HepG2 (cell line): ENCODE results near the gene CHST4. TPM values are rescaled to one million over a fixed set of nuclear protein-coding genes. Genes with fewer than 3 reads are reported as not detected.
A peak's percentile ranks its signal among the peaks of the same experiment; 100 is the strongest.

ENCODE experiments used
- DNMT3B ChIP-seq: conservative IDR thresholded peaks from 2 replicates; pipeline ENCODE4 v1.6.1; 2016; ENCODE audit warnings: missing biosample characterization, control low read depth
- DPF2 ChIP-seq: sonication (generic); formaldehyde crosslinking; IDR thresholded peaks from 2 replicates; pipeline ENCODE4 v1.4.0; 2020; ENCODE audit warnings: mild to moderate bottlenecking, low read depth, missing genetic modification reagents, borderline replicate concordance
- GPN1 ChIP-seq: sonication (generic); formaldehyde crosslinking; IDR thresholded peaks from 2 replicates; pipeline ENCODE4 v1.5.1; 2020; ENCODE audit warnings: missing genetic modification reagents, borderline replicate concordance
- HMG20B ChIP-seq: conservative IDR thresholded peaks from 2 replicates; pipeline ENCODE4 v1.6.1; 2016; ENCODE audit warnings: missing genetic modification reagents, missing compliant biosample characterization
- JUNB ChIP-seq: sonication (generic); formaldehyde crosslinking; IDR thresholded peaks from 2 replicates; pipeline ENCODE4 v1.8.0; 2022; ENCODE audit warnings: missing genetic modification reagents, mild to moderate bottlenecking, borderline replicate concordance
- JUND ChIP-seq: sonication (generic); formaldehyde crosslinking; IDR thresholded peaks from 2 replicates; pipeline ENCODE4 v1.8.0; 2022; ENCODE audit warnings: mild to moderate bottlenecking, missing genetic modification reagents
- MLXIP ChIP-seq: sonication (generic); formaldehyde crosslinking; IDR thresholded peaks from 2 replicates; pipeline ENCODE4 v1.9.0; 2021; ENCODE audit warnings: missing genetic modification reagents, borderline replicate concordance
- NAIF1 ChIP-seq: sonication (generic); formaldehyde crosslinking; IDR thresholded peaks from 2 replicates; pipeline ENCODE4 v1.5.0; 2020; ENCODE audit warnings: mild to moderate bottlenecking, missing genetic modification reagents, borderline replicate concordance
- SP2 ChIP-seq: sonication (generic); formaldehyde crosslinking; IDR thresholded peaks from 2 replicates; pipeline ENCODE4 v1.5.1; 2020; ENCODE audit warnings: mild to moderate bottlenecking, missing genetic modification reagents
- STAG1 ChIP-seq: sonication (generic); formaldehyde crosslinking; IDR thresholded peaks from 2 replicates; pipeline ENCODE4 v1.4.0; 2020; ENCODE audit warnings: missing genetic modification reagents
- TOPORS ChIP-seq: sonication (generic); formaldehyde crosslinking; IDR thresholded peaks from 2 replicates; pipeline ENCODE4 v1.8.0; 2023; ENCODE audit warnings: mild to moderate bottlenecking, missing genetic modification reagents
- ZNF138 ChIP-seq: sonication (generic); formaldehyde crosslinking; IDR thresholded peaks from 2 replicates; pipeline ENCODE4 v1.5.0; 2020; ENCODE audit warnings: mild to moderate bottlenecking, low read depth, missing genetic modification reagents
- ZNF234 ChIP-seq: sonication (generic); formaldehyde crosslinking; conservative IDR thresholded peaks from 2 replicates; pipeline ENCODE4 v1.5.1; 2020; ENCODE audit warnings: mild to moderate bottlenecking, missing genetic modification reagents
- ZNF3 ChIP-seq: IDR thresholded peaks from 2 replicates; pipeline ENCODE4 v1.7.0; 2017; ENCODE audit warnings: inconsistent platforms
- ZNF33A ChIP-seq: sonication (generic); formaldehyde crosslinking; IDR thresholded peaks from 2 replicates; pipeline ENCODE4 v1.5.1; 2020; ENCODE audit warnings: missing genetic modification reagents, mild to moderate bottlenecking, moderate library complexity, borderline replicate concordance
- ZNF557 ChIP-seq: sonication (generic); formaldehyde crosslinking; IDR thresholded peaks from 2 replicates; pipeline ENCODE4 v1.4.0; 2020; ENCODE audit warnings: missing genetic modification reagents
- ZNF672 ChIP-seq: sonication (generic); formaldehyde crosslinking; IDR thresholded peaks from 2 replicates; pipeline ENCODE4 v1.8.1; 2022; ENCODE audit warnings: missing genetic modification reagents
- ZNF737 ChIP-seq: sonication (generic); formaldehyde crosslinking; IDR thresholded peaks from 2 replicates; pipeline ENCODE4 v1.5.0; 2020; ENCODE audit warnings: missing genetic modification reagents, mild to moderate bottlenecking, borderline replicate concordance
- ZNF766 ChIP-seq: sonication (generic); formaldehyde crosslinking; IDR thresholded peaks from 2 replicates; pipeline ENCODE4 v1.5.0; 2020; ENCODE audit warnings: missing genetic modification reagents, borderline replicate concordance
- ZNF816 ChIP-seq: sonication (generic); formaldehyde crosslinking; IDR thresholded peaks from 2 replicates; pipeline ENCODE4 v1.8.0; 2022; ENCODE audit warnings: missing genetic modification reagents, mild to moderate bottlenecking, borderline replicate concordance
- ZNF841 ChIP-seq: sonication (generic); formaldehyde crosslinking; IDR thresholded peaks from 2 replicates; pipeline ENCODE4 v1.8.1; 2023; ENCODE audit warnings: missing genetic modification reagents, borderline replicate concordance
- ZNF850 ChIP-seq: sonication (generic); formaldehyde crosslinking; conservative IDR thresholded peaks from 2 replicates; pipeline ENCODE4 v1.9.0; 2021; ENCODE audit warnings: mild to moderate bottlenecking, missing genetic modification reagents
- polyA plus RNA-seq, 8 experiments: library from polyadenylated mRNA; depleted of rRNA in 3 of 8; stranded (reverse) in 7 of 8; unstranded in 1 of 8; fragments of >200 nt; fragmentation: Illumina TruSeq in 4 of 8; extraction: Trizol in 4 of 8; gene quantifications; 2 replicates each; pipeline versions ENCODE4 v1.2.1 to v1.2.3, GENCODE V29; 2011 to 2016; ENCODE audit warnings: low read depth in 4 of 8, missing spikeins in 1 of 8, mixed read lengths in 1 of 8; ENCODE audit not compliant: insufficient read depth in 1 of 8
- total RNA-seq, 5 experiments: library from RNA; depleted of rRNA; stranded (reverse); fragments of >200 nt; fragmentation: Illumina TruSeq; extraction: Trizol; gene quantifications; 2 replicates each; pipeline ENCODE4 v1.2.3, GENCODE V29; 2016; ENCODE audit warnings: low read depth in 1 of 5
- TF ChIP-seq, protein P1 (sequence below): sonication (generic); formaldehyde crosslinking; IDR thresholded peaks from 2 replicates; pipeline ENCODE4 v1.5.1; 2020; ENCODE audit warnings: mild to moderate bottlenecking, moderate library complexity, missing genetic modification reagents
- TF ChIP-seq, protein P2 (sequence below): sonication (generic); formaldehyde crosslinking; IDR thresholded peaks from 2 replicates; pipeline ENCODE4 v1.4.0; 2020; ENCODE audit warnings: missing genetic modification reagents, borderline replicate concordance

Gene CHST4
- total and polyA plus RNA-seq, 2 of the 13 experiments (the other 11 are each of a cell fraction or from before 2014, with no cell fraction given): not detected

- TF ChIP-seq ZNF766 (CRISPR knock-in tag): no peak
- TF ChIP-seq, protein P1, sequence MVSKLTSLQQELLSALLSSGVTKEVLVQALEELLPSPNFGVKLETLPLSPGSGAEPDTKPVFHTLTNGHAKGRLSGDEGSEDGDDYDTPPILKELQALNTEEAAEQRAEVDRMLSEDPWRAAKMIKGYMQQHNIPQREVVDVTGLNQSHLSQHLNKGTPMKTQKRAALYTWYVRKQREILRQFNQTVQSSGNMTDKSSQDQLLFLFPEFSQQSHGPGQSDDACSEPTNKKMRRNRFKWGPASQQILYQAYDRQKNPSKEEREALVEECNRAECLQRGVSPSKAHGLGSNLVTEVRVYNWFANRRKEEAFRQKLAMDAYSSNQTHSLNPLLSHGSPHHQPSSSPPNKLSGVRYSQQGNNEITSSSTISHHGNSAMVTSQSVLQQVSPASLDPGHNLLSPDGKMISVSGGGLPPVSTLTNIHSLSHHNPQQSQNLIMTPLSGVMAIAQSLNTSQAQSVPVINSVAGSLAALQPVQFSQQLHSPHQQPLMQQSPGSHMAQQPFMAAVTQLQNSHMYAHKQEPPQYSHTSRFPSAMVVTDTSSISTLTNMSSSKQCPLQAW (CRISPR knock-in tag): peak; percentile 37; the same call in 1 of the 2 replicates
- TF ChIP-seq ZNF672: no peak
- TF ChIP-seq ZNF737: no peak
- TF ChIP-seq JUND (CRISPR knock-in tag): no peak
- TF ChIP-seq ZNF234: no peak
- TF ChIP-seq, protein P2, sequence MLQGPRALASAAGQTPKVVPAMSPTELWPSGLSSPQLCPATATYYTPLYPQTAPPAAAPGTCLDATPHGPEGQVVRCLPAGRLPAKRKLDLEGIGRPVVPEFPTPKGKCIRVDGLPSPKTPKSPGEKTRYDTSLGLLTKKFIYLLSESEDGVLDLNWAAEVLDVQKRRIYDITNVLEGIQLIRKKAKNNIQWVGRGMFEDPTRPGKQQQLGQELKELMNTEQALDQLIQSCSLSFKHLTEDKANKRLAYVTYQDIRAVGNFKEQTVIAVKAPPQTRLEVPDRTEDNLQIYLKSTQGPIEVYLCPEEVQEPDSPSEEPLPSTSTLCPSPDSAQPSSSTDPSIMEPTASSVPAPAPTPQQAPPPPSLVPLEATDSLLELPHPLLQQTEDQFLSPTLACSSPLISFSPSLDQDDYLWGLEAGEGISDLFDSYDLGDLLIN (CRISPR knock-in tag): no peak
- no peak for TF ChIP-seq DPF2 (CRISPR knock-in tag)
- TF ChIP-seq ZNF33A (CRISPR knock-in tag): no peak; the same call in 1 of the 2 replicates
- TF ChIP-seq NAIF1 (CRISPR knock-in tag): no peak
- no peak for TF ChIP-seq GPN1
- TF ChIP-seq TOPORS: no peak
- no peak for TF ChIP-seq ZNF138
- 0 out of 2 replicates have a peak, but pooled peaks have one; percentile 32 for TF ChIP-seq ZNF816
- TF ChIP-seq STAG1 (CRISPR knock-in tag): no peak
- TF ChIP-seq ZNF850 (CRISPR knock-in tag): peak; percentile 61; the same call in 1 of the 2 replicates
- TF ChIP-seq ZNF841 (CRISPR knock-in tag): no peak
- no peak for TF ChIP-seq DNMT3B (CRISPR knock-in tag)
- TF ChIP-seq HMG20B: no peak
- TF ChIP-seq MLXIP: no peak
- no peak for TF ChIP-seq SP2 (CRISPR knock-in tag)
- no peak for TF ChIP-seq ZNF3 (CRISPR knock-in tag)
- no peak for TF ChIP-seq JUNB (CRISPR knock-in tag)
- TF ChIP-seq ZNF557: no peak
Measured at GRCh38 chr16:71573387-71574094, 47.3 kb downstream of the CHST4 start (continued).
